Caki2 (cell line): Measurements from ENCODE around the gene SLC22A15. TPM values are rescaled to one million over a fixed set of nuclear protein-coding genes. Genes with fewer than 3 reads are reported as not detected.

Experiments
- DNase-seq: peaks from one replicate; pipeline ENCODE4 v3.0.0-alpha.2; 2015; ENCODE audit warnings: low read depth
- in situ Hi-C: cut with HindIII; loops from 2 replicates; pipeline ENCODE4 v1.10.0; 2016; ENCODE audit warnings: low sequenced_read_pairs, low pct_unique_long_range_greater_than_20kb, mixed read lengths
- total RNA-seq: library from RNA; depleted of rRNA; stranded (reverse); fragments of >200 nt; shearing (Covaris generic); gene quantifications from 2 replicates; pipeline ENCODE4 v1.2.3, GENCODE V29; 2014; ENCODE audit warnings: low replicate concordance; rRNA removed

Gene SLC22A15
- total RNA-seq, 1 experiment from 2014 or later, result 1.5 TPM

GRCh38 chr1:116115476-116116439 lies 139.4 kb downstream of the SLC22A15 start:
- in situ Hi-C loops, result no loop called here
- peak; percentile 88 for DNase-seq

GRCh38 chr1:116118471-116118870 lies 142.2 kb downstream of the SLC22A15 start:
- DNase-seq, result no peak
- in situ Hi-C loops, result no loop called here

Other genes with a start within 250 kb of the SLC22A15 start
- not detected in 2 replicates for gene CASQ2, start 207.8 kb upstream of the SLC22A15 start, total RNA-seq
- gene NHLH2, start 135.4 kb upstream of the SLC22A15 start, total RNA-seq, result not detected in 2 replicates
- gene MAB21L3, start 134.9 kb downstream of the SLC22A15 start, total RNA-seq, result 1.3 TPM in 1 of 2 replicates, not detected in the other